Measurements from ENCODE around the gene GPATCH2L. TPM values are rescaled to one million over a fixed set of nuclear protein-coding genes. Genes with fewer than 3 reads are reported as not detected.

Gene GPATCH2L
- total and polyA plus RNA-seq, 2 experiments from 2014 or later = 13.6 to 35.1 TPM

DNA sequence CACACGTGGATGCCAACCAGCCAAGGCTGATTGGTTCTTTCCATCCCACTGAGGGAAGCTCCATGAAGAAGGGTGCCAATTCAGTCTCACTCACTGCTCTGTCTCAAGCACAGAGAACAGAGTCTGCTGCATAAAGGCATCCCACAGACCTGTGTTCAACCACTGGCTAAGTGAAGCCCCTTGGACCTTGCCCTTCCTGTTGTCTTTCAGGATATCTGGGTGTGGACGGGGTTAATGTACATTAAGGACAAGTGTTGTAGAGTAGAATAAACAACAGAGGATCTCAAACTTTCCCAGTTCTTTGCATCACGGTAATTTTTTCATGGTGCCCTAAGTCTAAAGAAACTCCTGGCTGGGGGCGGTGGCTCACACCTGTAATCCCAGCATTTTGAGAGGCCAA lies 33.1 kb upstream of the GPATCH2L start:
- Histone ChIP-seq H3K9ac (no peak overlapping the region), H3K27ac (no peak overlapping the region), H3K9me3 (ENCODE audit: low read depth) (no peaks in the 10 kb centered on the region), H3K36me3 (ENCODE audit: low read depth) (no peaks in the 10 kb centered on the region), H3K4me2 (ENCODE audit: unreplicated experiment) (no peak overlapping the region), H3K4me3 (no peak overlapping the region), H3K79me2 (ENCODE audit: insufficient read depth) (no peaks in the 10 kb centered on the region), H3K27me3 (replicated peaks; ENCODE audit: insufficient read depth) (peaks cover 3% of the 10 kb centered on the region; the same call in 1 of the 2 replicates), H3K9me2 (ENCODE audit: insufficient read depth) (no peaks in the 10 kb centered on the region), H3F3A (ENCODE audit: insufficient read depth) (no peaks in the 10 kb centered on the region), H3K4me1 (ENCODE audit: insufficient read depth) (no peaks in the 10 kb centered on the region), H4K20me1 (ENCODE audit: insufficient read depth) (no peaks in the 10 kb centered on the region), H2AFZ (no peak overlapping the region)
- TF ChIP-seq EZH2 (IDR thresholded peaks at IDR 0.05; ENCODE audit: insufficient read depth, poor library complexity, severe bottlenecking) = no peak
- TF ChIP-seq EZH2phosphoT487 (IDR thresholded peaks at IDR 0.05; ENCODE audit: insufficient read depth, low read depth) = no peak
- no peak for DNase-seq
- WGBS, 2 experiments (ENCODE audit: low coverage in 1 of 2, low lambda C conversion rate in 2 of 2, missing lambda C conversion rate in 2 of 2) = 47 to 59% methylated on average over 4 of the region's 4 CpGs
- in situ Hi-C loops (cut with MboI) = no loop called here

DNA sequence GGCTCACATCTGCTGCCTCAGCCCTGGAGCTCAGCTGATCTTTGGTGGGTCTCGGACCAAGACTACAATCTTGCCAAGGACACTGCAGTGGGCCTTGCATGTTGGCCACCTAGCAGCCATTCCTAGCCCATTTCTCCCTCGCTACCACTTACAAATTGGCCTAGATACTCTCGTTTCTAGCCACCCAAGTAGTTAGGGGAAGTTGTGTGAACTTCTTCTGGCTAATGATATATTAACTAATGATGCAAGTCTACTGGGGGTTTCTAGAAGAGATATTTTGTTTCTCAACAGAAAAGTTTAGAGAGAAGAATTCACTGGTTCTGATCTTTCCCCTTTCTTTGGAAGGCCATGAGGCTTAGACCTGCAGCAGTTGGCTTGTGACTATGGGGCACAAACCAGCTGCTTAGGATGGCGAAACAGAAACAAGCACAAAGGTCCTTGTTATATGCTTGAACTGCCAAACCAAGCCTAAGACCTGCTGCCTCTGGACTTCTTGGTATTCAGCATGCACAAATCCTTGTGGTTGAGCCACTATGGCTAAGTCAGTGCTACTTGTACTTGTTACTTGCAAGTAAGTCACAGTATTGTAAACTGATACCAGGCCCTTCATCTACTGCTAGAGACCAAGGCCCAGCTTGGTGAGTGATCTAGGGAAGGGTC lies 30.5 kb upstream of the GPATCH2L start:
- no peak for DNase-seq
- WGBS, 2 experiments (ENCODE audit: low coverage in 1 of 2, low lambda C conversion rate in 2 of 2, missing lambda C conversion rate in 2 of 2) = 25 to 28% methylated on average over 4 of the region's 4 CpGs

DNA sequence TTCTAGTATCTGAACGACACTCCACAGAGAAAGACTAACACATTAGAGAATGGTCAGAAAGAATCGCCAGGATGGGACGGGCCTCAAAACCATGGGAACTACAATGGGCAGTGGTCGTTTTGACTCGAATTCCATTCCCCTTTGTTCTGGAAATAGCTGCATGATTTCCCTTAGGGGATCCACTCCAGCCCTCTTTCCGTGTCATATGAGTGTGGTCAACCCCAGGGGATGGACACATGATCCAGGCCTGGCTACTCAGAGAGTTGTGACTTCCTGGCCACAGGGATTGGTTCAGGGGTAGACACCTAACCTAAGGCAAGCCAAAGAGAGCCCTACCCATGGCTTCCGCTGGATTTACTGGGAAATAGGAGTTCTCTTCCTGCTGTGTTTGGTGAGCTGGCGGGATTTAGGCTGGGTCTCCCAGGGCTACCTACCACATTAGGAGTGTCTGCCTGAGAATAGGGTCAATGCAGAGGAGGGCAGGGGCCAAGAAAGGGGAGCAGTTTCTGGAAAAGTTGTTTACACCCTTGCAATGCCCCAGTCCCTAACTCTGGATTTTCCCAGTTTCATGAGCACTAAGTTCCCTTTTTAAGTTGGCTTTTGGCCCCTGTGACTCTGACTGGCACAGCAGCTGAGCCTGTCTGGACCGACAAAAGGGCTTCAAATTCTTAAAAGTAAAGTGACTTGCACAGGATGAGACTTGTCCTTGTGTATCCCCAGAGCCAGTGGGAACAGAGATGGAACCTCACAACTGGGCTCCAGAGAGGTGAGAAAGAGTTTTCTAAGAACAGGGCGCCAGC lies 28.1 kb upstream of the GPATCH2L start:
- H4K20me1 ChIP-seq (ENCODE audit: insufficient read depth) = no peaks in the 10 kb centered on the region
- H3K4me3 ChIP-seq = no peak overlapping the region
- no peak overlapping the region for H2AFZ ChIP-seq
- no peaks in the 10 kb centered on the region for H3K9me3 ChIP-seq (ENCODE audit: low read depth)
- in situ Hi-C loops (cut with MboI) = no loop called here
- no peak overlapping the region for H3K27ac ChIP-seq
- H3K79me2 ChIP-seq (ENCODE audit: insufficient read depth) = no peaks in the 10 kb centered on the region
- 0 out of 2 replicates have a peak, but pooled peaks cover under 1% of the 10 kb centered on the region for H3K27me3 ChIP-seq (replicated peaks; ENCODE audit: insufficient read depth)
- no peak overlapping the region for H3K4me2 ChIP-seq (ENCODE audit: unreplicated experiment)
- H3F3A ChIP-seq (ENCODE audit: insufficient read depth) = no peaks in the 10 kb centered on the region
- H3K9me2 ChIP-seq (ENCODE audit: insufficient read depth) = no peaks in the 10 kb centered on the region
- no peak for DNase-seq
- H3K36me3 ChIP-seq (ENCODE audit: low read depth) = no peaks in the 10 kb centered on the region
- TF ChIP-seq EZH2 (IDR thresholded peaks at IDR 0.05; ENCODE audit: insufficient read depth, poor library complexity, severe bottlenecking) = no peak
- no peak for TF ChIP-seq EZH2phosphoT487 (IDR thresholded peaks at IDR 0.05; ENCODE audit: insufficient read depth, low read depth)
- WGBS, 2 experiments (ENCODE audit: low coverage in 1 of 2, low lambda C conversion rate in 2 of 2, missing lambda C conversion rate in 2 of 2) = 44 to 45% methylated on average over 10 of the region's 10 CpGs
- no peaks in the 10 kb centered on the region for H3K4me1 ChIP-seq (ENCODE audit: insufficient read depth)
- no peak overlapping the region for H3K9ac ChIP-seq

More for the DNA sequence above, 30.5 kb upstream of the GPATCH2L start:
- no peak overlapping the region for H3K9ac ChIP-seq
- no peak overlapping the region for H3K4me2 ChIP-seq (ENCODE audit: unreplicated experiment)
- no peak for TF ChIP-seq EZH2 (IDR thresholded peaks at IDR 0.05; ENCODE audit: insufficient read depth, poor library complexity, severe bottlenecking)
- TF ChIP-seq EZH2phosphoT487 (IDR thresholded peaks at IDR 0.05; ENCODE audit: insufficient read depth, low read depth) = no peak
- H4K20me1 ChIP-seq (ENCODE audit: insufficient read depth) = no peaks in the 10 kb centered on the region
- no peaks in the 10 kb centered on the region for H3K9me2 ChIP-seq (ENCODE audit: insufficient read depth)
- H3K9me3 ChIP-seq (ENCODE audit: low read depth) = no peaks in the 10 kb centered on the region
- no peak overlapping the region for H2AFZ ChIP-seq
- no peaks in the 10 kb centered on the region for H3K79me2 ChIP-seq (ENCODE audit: insufficient read depth)
- H3F3A ChIP-seq (ENCODE audit: insufficient read depth) = no peaks in the 10 kb centered on the region
- H3K4me3 ChIP-seq = no peak overlapping the region
- no peaks in the 10 kb centered on the region for H3K27me3 ChIP-seq (replicated peaks; ENCODE audit: insufficient read depth)
- in situ Hi-C loops (cut with MboI) = no loop called here
- H3K27ac ChIP-seq = no peak overlapping the region
- no peaks in the 10 kb centered on the region for H3K36me3 ChIP-seq (ENCODE audit: low read depth)
- no peaks in the 10 kb centered on the region for H3K4me1 ChIP-seq (ENCODE audit: insufficient read depth)

DNA sequence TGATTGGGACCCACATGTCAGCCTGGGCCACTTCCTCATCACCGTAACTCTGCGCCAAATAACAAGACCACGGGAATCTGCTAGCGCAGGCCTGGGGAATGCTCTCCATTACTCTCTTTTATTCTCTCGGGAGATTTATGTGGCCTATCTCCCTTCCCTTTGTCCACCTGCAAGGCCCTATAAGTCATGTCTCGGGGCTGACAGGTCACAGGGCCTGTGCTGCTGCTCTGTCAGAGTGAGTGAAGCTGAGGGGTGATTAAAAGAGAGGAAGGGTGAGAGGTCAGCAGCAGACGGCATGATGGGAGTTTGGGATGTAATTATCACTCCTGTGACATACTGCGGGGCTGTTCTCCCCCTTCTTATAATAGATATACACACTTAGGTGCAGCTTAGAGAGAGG lies 26.2 kb upstream of the GPATCH2L start:
- no peaks in the 10 kb centered on the region for H3K9me2 ChIP-seq (ENCODE audit: insufficient read depth)
- H3K9ac ChIP-seq = no peak overlapping the region
- TF ChIP-seq EZH2phosphoT487 (IDR thresholded peaks at IDR 0.05; ENCODE audit: insufficient read depth, low read depth) (no peak), EZH2 (IDR thresholded peaks at IDR 0.05; ENCODE audit: insufficient read depth, poor library complexity, severe bottlenecking) (no peak)
- H4K20me1 ChIP-seq (ENCODE audit: insufficient read depth) = no peaks in the 10 kb centered on the region
- no peaks in the 10 kb centered on the region for H3F3A ChIP-seq (ENCODE audit: insufficient read depth)
- no peak overlapping the region for H3K4me2 ChIP-seq (ENCODE audit: unreplicated experiment)
- WGBS, 2 experiments (ENCODE audit: low coverage in 1 of 2, low lambda C conversion rate in 2 of 2, missing lambda C conversion rate in 2 of 2) = 17 to 21% methylated on average over 8 of the region's 8 CpGs
- H3K4me3 ChIP-seq = no peak overlapping the region
- H3K79me2 ChIP-seq (ENCODE audit: insufficient read depth) = no peaks in the 10 kb centered on the region
- no peak overlapping the region for H3K27ac ChIP-seq
- in situ Hi-C loops (cut with MboI) = no loop called here
- H3K9me3 ChIP-seq (ENCODE audit: low read depth) = no peaks in the 10 kb centered on the region
- H3K36me3 ChIP-seq (ENCODE audit: low read depth) = no peaks in the 10 kb centered on the region
- H2AFZ ChIP-seq = no peak overlapping the region
- 0 out of 2 replicates have a peak, but pooled peaks cover 12% of the 10 kb centered on the region for H3K27me3 ChIP-seq (replicated peaks; ENCODE audit: insufficient read depth)
- DNase-seq = no peak
- no peaks in the 10 kb centered on the region for H3K4me1 ChIP-seq (ENCODE audit: insufficient read depth)

Data from GM23248 (cell line).